H1 (cell line): ENCODE results near the gene DNAH10. TPM values are rescaled to one million over a fixed set of nuclear protein-coding genes. Genes with fewer than 3 reads are reported as not detected.

Source experiments
- ATF2 ChIP-seq: IDR thresholded peaks from 2 replicates; pipeline ENCODE4 v1.6.1; 2012; ENCODE audit warnings: low read length, inconsistent platforms
- BRCA1 ChIP-seq: IDR thresholded peaks from 2 replicates; pipeline ENCODE4 v1.6.1; 2012; ENCODE audit warnings: low read depth, low read length, improper control_type of control experiment
- CHD7 ChIP-seq: fragments of 300-600 bp; sonication (generic); IDR thresholded peaks from 2 replicates; pipeline ENCODE4 v1.7.1; 2012; ENCODE audit warnings: low read length, moderate library complexity, mild to moderate bottlenecking, inconsistent platforms; ENCODE audit not compliant: insufficient replicate concordance
- FOSL1 ChIP-seq: IDR thresholded peaks from 2 replicates; pipeline ENCODE4 v1.6.1; 2011; ENCODE audit warnings: mild to moderate bottlenecking, low read depth, low read length, moderate library complexity; ENCODE audit not compliant: insufficient read depth
- POLR2AphosphoS5 ChIP-seq: IDR thresholded peaks from 2 replicates; pipeline ENCODE4 v1.6.1; 2011; ENCODE audit warnings: low read depth, low read length
- RFX5 ChIP-seq: IDR thresholded peaks from 2 replicates; pipeline ENCODE4 v1.6.1; 2011; ENCODE audit warnings: low read depth, low read length, improper control_type of control experiment, borderline replicate concordance
- SRF ChIP-seq: IDR thresholded peaks from 2 replicates; pipeline ENCODE4 v1.6.1; 2011; ENCODE audit warnings: mild to moderate bottlenecking, low read depth, low read length, moderate library complexity
- TCF12 ChIP-seq: IDR thresholded peaks from 2 replicates; pipeline ENCODE4 v1.6.1; 2011; ENCODE audit warnings: low read depth, mild to moderate bottlenecking, low read length
- ZNF274 ChIP-seq: IDR thresholded peaks from 2 replicates; pipeline ENCODE4 v1.7.0; 2012; ENCODE audit warnings: low read length, borderline replicate concordance; ENCODE audit errors: extremely low read depth
- polyA plus RNA-seq, 7 experiments: library from polyadenylated mRNA; depleted of rRNA in 3 of 7; stranded (reverse) in 5 of 7; unstranded in 2 of 7; fragments of >200 nt in 5 of 7; fragments of 200-250 nt in 2 of 7; gene quantifications; 1 replicate in 5 of 7; 2 replicates in 1 of 7; 4 replicates in 1 of 7; pipeline versions ENCODE4 v1.2.1 to v1.2.3, GENCODE V29; 2011 to 2013; ENCODE audit warnings: missing spikeins in 2 of 7, mixed read lengths in 2 of 7
- total RNA-seq: library from RNA; stranded (reverse); fragmentation: NEBNext Ultra II Directional; extraction: Animal tissue kit (Norgen Biotek cat#: 25700); gene quantifications from 2 replicates; pipeline ENCODE4 v1.2.1, GENCODE V29; 2021

The DNAH10 gene
- total and polyA plus RNA-seq, 2 of the 8 experiments (the other 6 are each of a cell fraction or from before 2014, with no cell fraction given): 0.02 to 0.24 TPM

- TF ChIP-seq CHD7 (no peak), ZNF274 (no peak), BRCA1 (no peak), RFX5 (no peak), TCF12 (no peak), FOSL1 (no peak), POLR2AphosphoS5 (no peak), ATF2 (no peak), SRF (no peak)
Observed at GRCh38 chr12:123829561-123829960, 67.5 kb downstream of the DNAH10 start (continued).
